Neural cell (in vitro differentiated cells): ENCODE measurements around the gene NFIX. TPM values are rescaled to one million over a fixed set of nuclear protein-coding genes. Genes with fewer than 3 reads are reported as not detected.
A peak's percentile ranks its signal among the peaks of the same experiment; 100 is the strongest.

Source experiments
- H2AFZ ChIP-seq: fragments of 200-600, 300-800 bp; sonication (generic), shearing (Covaris generic); 2 replicates; pipeline ENCODE4 v1.6.0; 2014; ENCODE audit warnings: low read depth, mild to moderate bottlenecking, antibody characterized with exemption, low read length, moderate library complexity
- H3F3A ChIP-seq: fragments of 200-600 bp; shearing (Covaris generic); 2 replicates; pipeline ENCODE4 v1.6.1; 2016; ENCODE audit warnings: mild to moderate bottlenecking, moderate library complexity, mixed read lengths, antibody characterized with exemption, low read length; ENCODE audit not compliant: insufficient read depth, poor library complexity, severe bottlenecking
- H3K27ac ChIP-seq: fragments of 200-600, 300-800 bp; sonication (generic), shearing (Covaris generic); 2 replicates; pipeline ENCODE4 v1.5.1; 2014; ENCODE audit warnings: mild to moderate bottlenecking, low read length, moderate library complexity
- H3K27me3 ChIP-seq: fragments of 300-800, 200-600 bp; sonication (generic), shearing (Covaris generic); 2 replicates; pipeline ENCODE4 v1.6.0; 2014; ENCODE audit warnings: mild to moderate bottlenecking, low read depth, low read length, moderate library complexity; ENCODE audit not compliant: insufficient read depth
- H3K36me3 ChIP-seq: fragments of 300-800, 200-600 bp; sonication (generic), shearing (Covaris generic); 2 replicates; pipeline ENCODE4 v1.5.1; 2014; ENCODE audit warnings: mild to moderate bottlenecking, antibody characterized with exemption, low read length, moderate library complexity; ENCODE audit not compliant: insufficient read depth
- H3K4me2 ChIP-seq: fragments of 300-800, 200-600 bp; sonication (generic), shearing (Covaris generic); 2 replicates; pipeline ENCODE4 v1.6.0; 2014; ENCODE audit warnings: mild to moderate bottlenecking, low read length
- H3K4me3 ChIP-seq: fragments of 300-800, 200-600 bp; sonication (generic), shearing (Covaris generic); 2 replicates; pipeline ENCODE4 v1.5.1; 2014; ENCODE audit warnings: mild to moderate bottlenecking, low read length, moderate library complexity
- H3K79me2 ChIP-seq: fragments of 200-600 bp; shearing (Covaris generic); replicated peaks from 2 replicates; pipeline ENCODE4 v1.6.0; 2014; ENCODE audit warnings: mild to moderate bottlenecking, low read length, moderate library complexity; ENCODE audit not compliant: insufficient read depth
- H3K9ac ChIP-seq: fragments of 300-800, 200-600 bp; sonication (generic), shearing (Covaris generic); 2 replicates; pipeline ENCODE4 v1.6.1; 2016; ENCODE audit warnings: mild to moderate bottlenecking, low read length, mixed read lengths
- H3K9me2 ChIP-seq: fragments of 200-600 bp; shearing (Covaris generic); 2 replicates; pipeline ENCODE4 v1.6.1; 2016; ENCODE audit warnings: mild to moderate bottlenecking, low read length, mixed read lengths; ENCODE audit not compliant: insufficient read depth
- H3K9me3 ChIP-seq: fragments of 200-600, 300-800 bp; sonication (generic), shearing (Covaris generic); 2 replicates; pipeline ENCODE4 v1.6.1; 2016; ENCODE audit warnings: mild to moderate bottlenecking, mixed run types, low read length, moderate library complexity, mixed read lengths
- H4K20me1 ChIP-seq: fragments of 200-600 bp; shearing (Covaris generic); 2 replicates; pipeline ENCODE4 v1.6.1; 2016; ENCODE audit warnings: mild to moderate bottlenecking, mixed run types; ENCODE audit not compliant: insufficient read depth
- EP300 ChIP-seq: fragments of 450-650 bp; conservative IDR thresholded peaks from 2 replicates; pipeline ENCODE4 v1.6.1; 2014; ENCODE audit warnings: antibody characterized with exemption, mild to moderate bottlenecking, moderate library complexity; ENCODE audit not compliant: poor library complexity, severe bottlenecking
- EZH2 ChIP-seq: fragments of 200-600, 300-800 bp; shearing (Covaris generic), sonication (generic); IDR thresholded peaks from 2 replicates; pipeline ENCODE4 v1.6.1; 2014; ENCODE audit warnings: antibody characterized with exemption, low read length, borderline replicate concordance, mild to moderate bottlenecking; ENCODE audit not compliant: insufficient read depth, poor library complexity, severe bottlenecking
- MXI1 ChIP-seq: fragments of 450-650 bp; conservative IDR thresholded peaks from 2 replicates; pipeline ENCODE4 v1.6.1; 2014; ENCODE audit warnings: antibody characterized with exemption, mild to moderate bottlenecking; ENCODE audit not compliant: poor library complexity, severe bottlenecking
- SMC3 ChIP-seq: fragments of 450-650 bp; conservative IDR thresholded peaks from 2 replicates; pipeline ENCODE4 v1.6.1; 2014; ENCODE audit warnings: antibody characterized with exemption, mild to moderate bottlenecking, moderate library complexity; ENCODE audit not compliant: poor library complexity
- TAF1 ChIP-seq: IDR thresholded peaks from 2 replicates; pipeline ENCODE4 v1.6.1; 2012; ENCODE audit warnings: low read depth
- polyA plus RNA-seq: library from polyadenylated mRNA; depleted of rRNA; stranded (reverse); fragments of >200 nt; gene quantifications from 2 replicates; pipeline ENCODE4 v1.2.3, GENCODE V29; 2014
- TF ChIP-seq, protein P1 (sequence below): fragments of 450-650 bp; IDR thresholded peaks from 2 replicates; pipeline ENCODE4 v1.5.1; 2014; ENCODE audit warnings: antibody characterized with exemption, mild to moderate bottlenecking, moderate library complexity; ENCODE audit not compliant: poor library complexity, severe bottlenecking
- TF ChIP-seq, protein P2 (sequence below): IDR thresholded peaks from 2 replicates; pipeline ENCODE4 v1.6.1; 2012; ENCODE audit warnings: borderline replicate concordance

NFIX gene
- polyA plus RNA-seq, 1 donor from 2014 or later = not detected

DNA sequence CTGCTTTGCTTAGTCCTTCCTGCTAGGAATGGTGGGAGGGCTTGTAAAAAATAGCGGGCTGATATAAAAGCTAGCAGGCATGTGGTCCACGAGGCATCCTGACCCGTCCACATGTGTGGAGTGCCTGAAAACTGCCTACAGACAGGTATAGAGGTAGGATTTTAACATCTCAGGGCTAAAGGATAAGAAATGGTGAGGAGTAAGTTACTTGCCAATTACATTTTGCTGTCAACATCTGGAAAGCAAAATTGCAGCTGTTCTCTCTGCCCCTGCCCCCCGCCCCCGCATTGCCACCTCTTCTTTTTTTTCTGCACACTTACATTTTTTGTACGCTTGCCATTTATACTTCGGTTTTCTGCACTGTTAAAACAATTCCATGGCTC is 21.0 kb downstream of the NFIX start:
- no peak overlapping the region for H3K27ac ChIP-seq
- H3K9me3 ChIP-seq = no peaks in the 10 kb centered on the region
- H3K4me3 ChIP-seq = no peak overlapping the region
- H3F3A ChIP-seq = no peaks in the 10 kb centered on the region
- no peak for TF ChIP-seq EP300
- no peak for TF ChIP-seq MXI1
- TF ChIP-seq EZH2 = no peak
- TF ChIP-seq, protein P1, sequence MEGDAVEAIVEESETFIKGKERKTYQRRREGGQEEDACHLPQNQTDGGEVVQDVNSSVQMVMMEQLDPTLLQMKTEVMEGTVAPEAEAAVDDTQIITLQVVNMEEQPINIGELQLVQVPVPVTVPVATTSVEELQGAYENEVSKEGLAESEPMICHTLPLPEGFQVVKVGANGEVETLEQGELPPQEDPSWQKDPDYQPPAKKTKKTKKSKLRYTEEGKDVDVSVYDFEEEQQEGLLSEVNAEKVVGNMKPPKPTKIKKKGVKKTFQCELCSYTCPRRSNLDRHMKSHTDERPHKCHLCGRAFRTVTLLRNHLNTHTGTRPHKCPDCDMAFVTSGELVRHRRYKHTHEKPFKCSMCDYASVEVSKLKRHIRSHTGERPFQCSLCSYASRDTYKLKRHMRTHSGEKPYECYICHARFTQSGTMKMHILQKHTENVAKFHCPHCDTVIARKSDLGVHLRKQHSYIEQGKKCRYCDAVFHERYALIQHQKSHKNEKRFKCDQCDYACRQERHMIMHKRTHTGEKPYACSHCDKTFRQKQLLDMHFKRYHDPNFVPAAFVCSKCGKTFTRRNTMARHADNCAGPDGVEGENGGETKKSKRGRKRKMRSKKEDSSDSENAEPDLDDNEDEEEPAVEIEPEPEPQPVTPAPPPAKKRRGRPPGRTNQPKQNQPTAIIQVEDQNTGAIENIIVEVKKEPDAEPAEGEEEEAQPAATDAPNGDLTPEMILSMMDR = no peak
- TF ChIP-seq SMC3 = no peak
- TF ChIP-seq, protein P2, sequence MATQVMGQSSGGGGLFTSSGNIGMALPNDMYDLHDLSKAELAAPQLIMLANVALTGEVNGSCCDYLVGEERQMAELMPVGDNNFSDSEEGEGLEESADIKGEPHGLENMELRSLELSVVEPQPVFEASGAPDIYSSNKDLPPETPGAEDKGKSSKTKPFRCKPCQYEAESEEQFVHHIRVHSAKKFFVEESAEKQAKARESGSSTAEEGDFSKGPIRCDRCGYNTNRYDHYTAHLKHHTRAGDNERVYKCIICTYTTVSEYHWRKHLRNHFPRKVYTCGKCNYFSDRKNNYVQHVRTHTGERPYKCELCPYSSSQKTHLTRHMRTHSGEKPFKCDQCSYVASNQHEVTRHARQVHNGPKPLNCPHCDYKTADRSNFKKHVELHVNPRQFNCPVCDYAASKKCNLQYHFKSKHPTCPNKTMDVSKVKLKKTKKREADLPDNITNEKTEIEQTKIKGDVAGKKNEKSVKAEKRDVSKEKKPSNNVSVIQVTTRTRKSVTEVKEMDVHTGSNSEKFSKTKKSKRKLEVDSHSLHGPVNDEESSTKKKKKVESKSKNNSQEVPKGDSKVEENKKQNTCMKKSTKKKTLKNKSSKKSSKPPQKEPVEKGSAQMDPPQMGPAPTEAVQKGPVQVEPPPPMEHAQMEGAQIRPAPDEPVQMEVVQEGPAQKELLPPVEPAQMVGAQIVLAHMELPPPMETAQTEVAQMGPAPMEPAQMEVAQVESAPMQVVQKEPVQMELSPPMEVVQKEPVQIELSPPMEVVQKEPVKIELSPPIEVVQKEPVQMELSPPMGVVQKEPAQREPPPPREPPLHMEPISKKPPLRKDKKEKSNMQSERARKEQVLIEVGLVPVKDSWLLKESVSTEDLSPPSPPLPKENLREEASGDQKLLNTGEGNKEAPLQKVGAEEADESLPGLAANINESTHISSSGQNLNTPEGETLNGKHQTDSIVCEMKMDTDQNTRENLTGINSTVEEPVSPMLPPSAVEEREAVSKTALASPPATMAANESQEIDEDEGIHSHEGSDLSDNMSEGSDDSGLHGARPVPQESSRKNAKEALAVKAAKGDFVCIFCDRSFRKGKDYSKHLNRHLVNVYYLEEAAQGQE = no peak
- no peak overlapping the region for H3K4me2 ChIP-seq
- peaks cover 100% of the 10 kb centered on the region for H3K27me3 ChIP-seq
- H3K36me3 ChIP-seq = no peaks in the 10 kb centered on the region
- no peaks in the 10 kb centered on the region for H4K20me1 ChIP-seq
- no peak overlapping the region for H2AFZ ChIP-seq
- H3K9ac ChIP-seq = no peak overlapping the region
- no peaks in the 10 kb centered on the region for H3K9me2 ChIP-seq
- H3K79me2 ChIP-seq = no peaks in the 10 kb centered on the region

DNA sequence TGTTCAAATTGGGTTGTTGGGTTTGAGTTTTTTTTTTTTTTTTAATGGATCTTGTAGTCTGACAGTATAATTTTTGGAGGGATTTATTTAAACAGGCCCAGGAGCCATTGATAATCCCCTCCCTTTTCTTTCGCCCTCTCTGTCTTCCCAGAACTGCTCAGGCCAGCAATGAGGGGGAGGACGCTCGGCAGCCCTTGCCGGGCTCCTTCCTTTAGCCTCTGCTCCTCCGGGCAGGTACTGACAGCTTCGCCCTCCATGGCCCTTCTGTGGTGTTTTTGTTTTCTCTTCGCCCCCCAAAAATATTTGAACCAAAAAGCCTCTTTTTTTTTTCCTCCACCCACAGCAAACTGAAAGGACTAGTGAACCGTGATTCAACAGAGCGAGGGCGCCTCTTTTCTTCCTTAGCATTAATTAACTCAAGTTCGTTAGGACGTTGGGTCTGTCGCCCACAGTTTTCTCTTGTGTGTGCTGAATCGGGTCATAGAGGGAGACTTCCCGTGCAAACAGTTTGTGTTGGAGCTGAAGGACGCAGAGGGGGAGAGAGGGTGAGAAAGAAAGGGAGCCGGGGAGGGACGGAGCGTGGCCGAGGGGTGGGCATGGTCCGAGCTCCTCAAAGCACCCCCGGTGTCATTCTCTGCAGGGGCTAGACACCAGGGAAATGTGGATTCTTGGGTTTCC is 21.5 kb downstream of the NFIX start:
- no peak for TF ChIP-seq EP300
- TF ChIP-seq EZH2 = peak; percentile 9
- TF ChIP-seq TAF1 = no peak
- Histone ChIP-seq H3K9ac (no peak overlapping the region), H3K27ac (no peak overlapping the region)

More for the DNA sequence above, 21.5 kb downstream of the NFIX start:
- Histone ChIP-seq H3F3A (no peaks in the 10 kb centered on the region), H3K9me3 (no peaks in the 10 kb centered on the region), H2AFZ (no peak overlapping the region), H3K27me3 (peaks cover 100% of the 10 kb centered on the region), H4K20me1 (no peaks in the 10 kb centered on the region), H3K9me2 (no peaks in the 10 kb centered on the region), H3K36me3 (no peaks in the 10 kb centered on the region), H3K4me2 (no peak overlapping the region), H3K79me2 (no peaks in the 10 kb centered on the region), H3K4me3 (no peak overlapping the region)
